HG03439 (cell line): ENCODE measurements around the gene COX7A2L.
"Not testable (repeated sequence)": the region's sequence is repeated elsewhere in the genome, so short reads cannot be mapped to it uniquely, and the experiment has no call there.

Experiments used
- ATAC-seq: cut with Tn5 transposase; IDR thresholded peaks from one replicate; pipeline ENCODE4 v1.9.1; 2021; ENCODE audit warnings: mild to moderate bottlenecking, moderate library complexity; ENCODE audit not compliant: unreplicated experiment

COX7A2L gene

DNA sequence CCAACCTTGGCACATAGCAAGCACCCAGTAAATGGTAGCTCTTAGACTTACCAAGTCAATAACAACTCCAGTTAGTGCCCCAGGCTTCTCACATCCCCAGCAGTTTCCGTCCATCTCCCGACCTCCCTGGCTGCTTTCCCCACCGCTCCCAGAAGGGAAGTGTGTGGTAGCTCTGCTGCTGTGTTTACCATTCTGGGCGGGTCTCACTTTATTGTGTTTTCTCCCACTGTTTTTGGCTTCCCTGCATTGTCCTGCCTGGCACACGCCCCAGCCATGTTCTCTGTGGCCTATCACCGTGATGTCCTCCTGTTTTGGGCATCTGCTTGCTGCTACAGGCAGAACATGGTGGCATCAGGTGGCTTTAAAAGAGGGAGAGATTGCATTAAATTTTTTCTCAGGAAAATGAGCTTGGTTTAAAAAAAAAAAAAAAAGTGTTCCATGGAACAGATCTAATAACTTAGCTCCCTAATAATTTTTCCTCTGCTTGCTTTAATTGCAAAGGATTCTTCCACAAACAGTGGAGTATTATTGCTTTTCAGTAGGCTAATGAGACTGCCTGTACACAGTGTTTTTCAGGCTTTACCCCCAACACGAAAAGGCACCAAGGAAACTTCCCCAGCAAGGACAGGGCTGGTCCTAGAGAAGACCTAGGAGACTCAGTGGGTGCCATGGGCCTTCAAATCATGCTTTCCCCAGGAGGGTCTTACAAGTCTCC is 8.0 kb upstream of the COX7A2L start:
- ATAC-seq = no peak

DNA sequence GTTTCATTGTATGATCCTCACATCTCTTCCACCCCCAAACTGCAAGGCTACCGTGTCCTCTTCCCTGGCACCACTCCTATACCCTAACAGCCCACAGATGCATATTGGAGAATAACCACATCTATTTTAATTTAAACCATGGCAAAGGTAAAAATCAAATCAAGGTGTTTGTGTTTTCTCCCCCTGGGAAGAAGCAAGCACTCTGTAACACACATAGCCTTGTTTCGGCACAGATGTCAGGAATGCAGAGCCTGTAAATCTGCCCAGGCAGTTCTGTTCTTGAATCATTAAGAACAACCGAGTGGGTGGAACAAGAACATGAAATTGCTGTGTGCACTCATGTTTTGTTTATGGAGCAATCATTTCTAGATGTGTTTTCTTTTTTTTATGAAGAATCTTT is 6.8 kb upstream of the COX7A2L start:
- ATAC-seq = no peak

DNA sequence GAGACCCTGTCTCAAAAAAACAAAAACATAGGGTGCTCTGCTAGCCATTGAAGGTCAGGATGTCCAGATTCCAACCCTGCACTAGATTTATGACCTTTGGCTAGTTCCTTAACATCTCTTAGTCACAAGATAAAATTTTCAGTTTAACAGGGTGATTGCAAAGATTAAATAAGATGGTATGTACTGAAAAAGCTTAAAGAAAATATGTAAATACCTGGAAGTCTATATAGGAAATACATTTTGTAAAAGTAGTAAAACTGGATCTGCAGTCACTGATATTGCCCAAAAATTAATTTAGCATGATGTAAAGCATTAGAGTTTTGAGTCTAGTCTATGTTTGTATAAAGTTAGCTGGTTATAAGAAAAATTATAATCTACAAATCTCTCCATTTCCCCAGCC is 5.4 kb upstream of the COX7A2L start:
- no peak for ATAC-seq

DNA sequence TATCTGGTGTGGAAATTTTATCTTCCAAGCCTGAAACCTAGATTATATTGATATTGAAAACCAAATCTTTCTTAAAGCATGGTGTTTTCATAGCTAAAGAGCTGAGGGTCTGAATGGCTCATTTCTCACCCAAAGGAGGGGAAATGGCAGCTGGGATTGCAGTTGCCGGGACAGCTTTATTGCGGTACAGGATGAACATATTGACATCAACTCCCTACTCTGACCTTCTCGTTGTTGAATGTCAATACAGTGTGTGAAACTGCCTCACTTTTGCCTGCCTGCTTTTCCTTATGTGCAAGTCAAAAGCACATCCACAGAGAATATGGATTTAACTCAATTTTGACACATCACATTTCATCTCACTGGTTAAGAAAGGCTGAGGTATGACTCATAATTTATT is 3.6 kb upstream of the COX7A2L start:
- ATAC-seq = no peak

DNA sequence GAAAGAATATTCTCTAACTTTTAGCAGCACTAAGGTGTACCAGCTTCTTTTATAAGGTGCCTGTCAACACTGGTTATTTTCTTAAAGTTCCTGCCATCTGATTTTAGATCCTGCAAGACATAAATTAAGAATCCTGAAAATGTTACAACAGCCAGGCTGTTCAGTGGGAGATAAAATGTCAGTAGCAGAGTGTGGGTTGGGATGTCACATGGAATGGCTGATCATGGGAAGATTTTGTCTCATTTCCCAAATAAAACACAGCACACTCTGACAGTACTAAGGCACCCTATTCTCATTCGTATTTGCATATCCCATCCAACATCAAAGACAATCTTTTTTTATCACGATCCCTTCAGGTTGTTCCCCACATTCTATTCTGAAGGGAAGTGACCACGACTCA is 2.4 kb upstream of the COX7A2L start:
- no peak for ATAC-seq

DNA sequence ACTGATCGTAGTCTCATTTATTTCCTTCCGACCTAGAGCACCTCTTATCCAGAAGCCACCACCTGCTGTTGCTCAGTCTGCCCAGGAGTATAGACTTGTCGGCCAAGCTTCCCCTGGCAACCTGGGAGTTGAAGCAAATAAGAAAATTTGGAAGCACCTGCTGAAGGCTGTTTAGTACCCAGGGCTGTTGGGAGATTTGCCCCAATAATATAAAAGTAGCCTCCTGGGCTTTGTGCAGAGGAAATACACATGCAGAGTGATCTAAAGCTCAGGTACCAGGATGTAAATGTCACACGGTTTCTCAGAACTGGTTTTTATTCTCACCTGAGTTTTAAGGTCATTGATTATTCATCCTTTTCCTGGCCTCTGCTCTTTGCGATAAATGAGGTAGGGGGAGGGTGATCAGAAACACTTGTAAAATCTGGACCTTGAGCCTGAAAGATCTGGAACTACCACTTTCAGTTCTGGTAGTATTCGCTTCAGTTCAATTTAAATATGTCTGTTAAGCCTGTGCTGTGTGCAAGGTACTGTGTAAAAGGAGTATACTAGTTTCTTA is 789 bp upstream of the COX7A2L start:
- no peak for ATAC-seq

DNA sequence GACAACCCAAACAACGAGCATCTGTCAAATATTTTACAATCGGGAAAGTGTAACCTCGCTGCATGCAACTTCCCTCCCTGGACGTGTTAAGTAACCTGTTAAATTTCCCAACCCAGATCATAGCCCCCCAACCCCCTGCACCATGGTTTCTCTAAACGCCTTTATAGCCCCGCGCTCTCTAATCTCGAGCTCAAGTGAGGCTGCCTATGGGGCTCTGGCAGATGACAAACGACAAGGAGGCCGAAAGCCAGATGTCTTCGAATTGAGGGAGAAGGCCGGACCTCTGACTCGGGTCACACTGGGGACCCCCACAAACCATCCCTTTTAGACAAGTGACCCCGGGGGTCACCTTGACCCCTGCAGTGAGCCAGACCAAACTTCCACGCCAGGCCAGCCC is 526 bp downstream of the COX7A2L start:
- no peak for ATAC-seq

DNA sequence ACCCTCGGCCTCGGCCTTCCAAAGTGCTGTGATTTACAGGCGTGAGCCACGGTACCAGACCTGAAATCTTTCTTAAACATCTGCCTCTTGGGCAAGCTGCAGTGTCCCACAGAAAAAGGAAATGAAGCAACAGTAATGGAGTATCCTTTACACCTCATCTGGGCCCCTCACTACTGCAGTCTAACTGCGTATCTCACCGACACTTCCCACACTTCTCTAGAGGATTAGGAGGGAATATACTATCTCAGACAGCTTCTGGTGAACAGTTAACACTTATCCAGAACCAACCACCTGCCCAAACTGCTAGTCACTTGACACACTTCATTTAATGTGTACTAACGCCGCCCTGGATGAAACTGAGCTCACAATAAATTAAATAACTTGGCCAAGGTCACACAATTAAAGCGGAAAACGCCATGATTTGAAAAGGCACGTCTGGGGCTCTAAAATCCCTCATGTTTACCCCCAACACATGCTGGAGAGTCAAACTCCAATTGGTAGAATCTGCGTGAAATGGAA is 993 bp downstream of the COX7A2L start:
- ATAC-seq = no peak

DNA sequence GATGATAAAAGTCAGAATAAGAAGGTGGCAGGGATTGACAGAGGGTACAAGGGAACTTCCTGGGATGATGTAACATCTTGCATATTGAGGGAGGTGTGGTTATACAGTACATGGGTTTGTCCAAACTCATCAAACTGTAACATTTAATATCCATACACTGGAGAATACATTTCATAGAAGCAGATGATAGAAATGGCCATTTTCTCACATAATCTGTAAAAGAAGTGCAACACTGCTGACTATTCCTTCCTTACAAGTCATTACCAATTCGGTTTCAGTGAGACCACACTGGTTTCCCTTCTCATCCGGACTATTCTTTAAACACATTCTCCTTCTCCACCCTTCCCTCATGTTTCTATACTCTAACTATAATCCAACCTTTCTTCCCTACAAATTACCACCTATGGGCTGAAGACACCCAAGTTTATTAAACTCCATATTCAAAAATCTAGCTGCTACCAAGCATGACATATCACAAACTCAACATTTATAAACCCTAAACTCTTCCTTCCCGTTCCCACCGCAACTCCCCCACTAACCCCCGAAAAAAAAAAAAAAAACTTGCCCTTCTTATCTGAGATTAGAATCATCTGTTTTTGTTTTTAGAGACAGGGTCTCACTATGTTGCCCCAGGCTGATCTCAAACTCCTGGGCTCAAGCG is 1.6 kb downstream of the COX7A2L start:
- ATAC-seq = no peak

DNA sequence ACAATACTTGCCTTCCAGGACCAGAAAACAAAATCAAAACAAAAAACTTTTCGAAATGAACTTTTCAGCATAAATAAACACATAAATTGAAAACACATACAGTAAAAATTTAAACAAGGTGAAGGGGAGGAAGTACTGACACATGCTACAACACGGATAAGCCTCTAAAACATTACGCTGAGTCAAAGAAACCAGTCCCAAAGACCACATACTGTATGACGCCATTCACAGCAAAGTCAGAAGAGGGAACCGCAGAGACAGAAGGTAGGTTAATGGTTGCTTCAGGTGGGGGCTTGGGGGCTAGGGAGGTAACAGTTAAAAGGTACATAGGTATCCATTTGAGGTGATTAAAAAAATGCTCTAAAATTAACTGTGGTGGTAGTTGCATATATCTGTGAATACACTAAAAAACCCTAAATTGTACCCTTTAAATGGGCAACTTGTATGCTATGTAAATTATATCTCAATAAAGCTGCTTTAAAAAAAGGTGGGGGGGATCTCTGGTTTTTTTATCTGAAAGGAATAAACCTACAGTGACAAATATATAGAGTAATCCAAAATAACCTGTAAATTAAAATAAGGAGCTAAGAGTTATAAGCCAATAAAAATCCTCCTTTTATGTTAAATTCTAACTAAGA is 7.1 kb downstream of the COX7A2L start:
- no peak for ATAC-seq

DNA sequence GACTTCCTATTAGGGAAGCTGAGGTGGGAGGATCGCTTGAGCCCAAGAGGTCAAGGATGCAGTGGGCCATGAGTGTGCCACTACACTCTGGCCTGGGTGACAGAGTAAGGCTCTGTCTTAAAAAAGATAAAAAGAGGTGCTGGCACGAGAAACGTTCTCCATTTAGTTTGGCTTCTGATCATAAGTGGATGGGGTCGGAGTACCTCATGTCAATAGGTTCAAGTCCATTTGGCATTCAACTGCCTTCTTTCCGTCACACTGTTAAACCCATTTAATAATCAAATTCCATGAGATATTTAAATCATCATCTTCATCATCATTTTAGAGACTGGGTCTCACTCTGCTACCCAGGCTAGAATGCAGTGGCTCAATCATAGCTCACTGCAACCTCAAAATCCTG is 9.2 kb downstream of the COX7A2L start:
- ATAC-seq = no peak

DNA sequence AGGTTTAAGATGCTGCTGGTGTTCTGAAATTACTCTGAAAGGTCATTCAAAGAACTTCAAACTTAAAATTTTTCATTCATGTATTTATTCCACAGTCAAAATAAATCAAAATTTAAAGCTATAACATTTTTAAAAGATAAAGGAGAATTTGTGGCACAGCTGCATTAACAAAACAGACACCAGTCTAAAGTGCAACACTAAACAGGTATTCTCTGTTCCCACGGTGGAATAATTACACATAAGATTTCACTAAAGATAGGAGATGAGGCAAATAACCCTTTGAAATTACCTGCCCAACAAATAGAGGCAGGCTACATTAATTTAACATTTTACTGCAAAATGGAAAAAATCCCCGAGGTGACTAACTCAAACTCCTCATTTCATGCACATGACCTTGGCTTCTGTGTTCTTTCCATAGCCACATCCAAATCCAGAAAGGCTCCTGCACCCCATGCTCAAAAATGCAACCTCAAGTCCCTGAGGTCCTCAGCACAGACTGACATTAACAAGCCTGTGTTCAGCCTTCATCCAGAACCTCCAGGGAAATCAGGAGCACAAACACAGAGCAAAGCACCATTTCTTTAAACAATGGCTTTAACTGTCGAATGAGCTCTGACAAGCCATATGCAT is 10.5 kb downstream of the COX7A2L start:
- ATAC-seq = no peak

DNA sequence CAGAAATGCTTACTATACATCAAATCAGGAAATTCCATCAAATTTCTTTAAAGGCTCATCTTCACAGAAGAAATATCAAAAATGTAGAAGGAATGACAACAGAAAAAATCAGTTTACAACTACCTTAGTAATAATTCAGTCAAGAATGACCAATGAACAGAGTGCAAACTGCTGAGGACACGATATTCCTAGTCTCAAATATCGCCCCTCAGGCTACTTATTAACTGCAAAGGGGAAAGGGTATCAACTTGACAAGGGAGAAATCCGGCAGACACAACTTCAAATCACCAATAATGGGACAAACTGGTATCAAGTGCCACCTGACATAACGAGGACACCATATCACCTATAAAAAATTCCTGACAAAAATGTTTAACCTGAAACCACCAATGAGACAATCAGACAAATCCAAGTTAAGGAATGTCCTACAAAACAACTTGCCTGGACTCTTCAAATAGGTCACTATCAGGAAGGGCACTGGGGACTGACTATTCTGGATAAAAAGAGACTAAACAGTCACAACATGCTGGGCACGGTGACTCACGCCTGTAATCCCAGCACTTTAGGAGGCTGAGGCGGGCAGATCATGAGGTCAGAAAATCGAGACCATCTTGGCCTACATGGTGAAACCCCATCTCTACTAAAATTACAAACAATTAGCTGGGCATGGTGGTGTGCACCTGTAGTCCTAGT is 12.8 kb downstream of the COX7A2L start:
- no peak for ATAC-seq

DNA sequence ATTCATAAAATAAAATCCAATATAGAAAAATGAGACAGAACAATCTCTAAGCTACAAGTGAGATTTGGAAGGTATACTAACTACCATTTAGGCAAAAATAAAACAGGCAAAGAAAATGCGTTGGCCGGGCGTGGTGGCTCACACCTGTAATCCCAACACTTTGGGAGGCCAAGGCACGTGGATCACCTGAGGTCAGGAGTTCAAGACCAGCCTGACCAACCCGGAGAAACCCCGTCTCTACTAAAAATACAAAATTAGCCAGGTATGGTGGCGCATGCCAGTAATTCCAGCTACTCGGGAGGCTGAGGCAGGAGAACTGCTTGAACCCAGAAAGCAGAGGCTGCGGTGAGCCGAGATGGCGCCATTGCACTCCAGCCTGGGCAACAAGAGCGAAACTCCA is 13.5 kb downstream of the COX7A2L start:
- ATAC-seq = not testable (repeated sequence)

DNA sequence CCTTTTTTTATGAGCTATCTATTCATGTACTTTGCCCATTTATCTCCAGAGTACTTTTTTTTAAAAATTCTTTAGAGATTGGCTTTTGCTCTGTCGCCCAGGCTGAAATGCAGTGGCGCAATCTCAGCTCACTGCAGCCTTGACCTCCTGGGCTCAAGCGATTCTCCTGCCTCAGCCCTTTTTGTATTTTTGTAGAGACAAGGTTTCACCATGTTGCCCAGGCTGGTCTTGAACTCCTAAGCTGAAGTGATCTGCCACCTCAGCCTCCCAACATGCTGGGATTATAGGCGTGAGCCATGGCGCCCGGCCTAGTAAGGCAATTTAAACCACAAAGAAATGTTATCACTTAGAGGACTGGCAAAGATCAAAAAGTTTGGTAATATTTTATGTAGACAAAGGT is 14.2 kb downstream of the COX7A2L start:
- not testable (repeated sequence) for ATAC-seq

DNA sequence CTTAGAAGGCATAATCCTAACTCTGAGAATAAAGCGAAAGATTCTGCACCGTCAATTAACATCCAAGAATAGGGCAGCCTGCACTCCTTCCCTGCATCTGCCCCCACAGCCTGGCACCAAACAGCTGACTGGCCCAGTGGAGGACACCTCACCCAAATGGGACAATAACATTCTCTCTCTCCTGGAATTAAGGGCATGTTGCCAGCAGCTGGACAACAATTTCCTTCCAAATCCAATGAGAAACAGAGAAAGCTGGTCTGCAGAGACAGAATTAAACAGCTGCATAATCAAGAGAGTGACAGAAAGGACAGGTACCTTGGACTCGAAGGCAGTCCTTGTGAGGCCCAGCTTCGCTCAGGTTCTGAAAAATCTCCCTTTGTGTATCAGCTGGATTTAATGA is 15.0 kb downstream of the COX7A2L start:
- ATAC-seq = no peak

DNA sequence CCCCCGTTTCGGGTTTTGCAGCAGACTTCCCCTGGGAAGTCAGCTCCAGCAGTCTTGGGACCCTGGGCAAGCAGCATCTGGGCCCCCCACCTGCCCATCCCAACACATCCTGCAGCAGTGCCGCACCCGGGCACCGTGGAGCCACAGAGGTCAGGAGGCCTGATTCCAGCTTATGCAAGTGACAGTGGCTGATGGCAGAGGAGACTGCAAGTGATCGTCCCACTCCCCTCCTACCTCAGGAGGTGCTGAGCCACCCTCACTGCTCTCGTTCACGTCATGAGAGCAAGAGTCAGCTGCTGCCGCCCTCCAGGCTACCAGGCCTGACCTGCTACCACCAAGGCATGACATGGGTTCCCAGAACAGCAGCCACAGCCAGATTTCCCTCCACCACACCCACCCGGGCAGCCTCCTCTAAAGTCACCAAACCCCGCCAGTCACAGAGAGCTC is 18.2 kb downstream of the COX7A2L start:
- ATAC-seq = no peak

DNA sequence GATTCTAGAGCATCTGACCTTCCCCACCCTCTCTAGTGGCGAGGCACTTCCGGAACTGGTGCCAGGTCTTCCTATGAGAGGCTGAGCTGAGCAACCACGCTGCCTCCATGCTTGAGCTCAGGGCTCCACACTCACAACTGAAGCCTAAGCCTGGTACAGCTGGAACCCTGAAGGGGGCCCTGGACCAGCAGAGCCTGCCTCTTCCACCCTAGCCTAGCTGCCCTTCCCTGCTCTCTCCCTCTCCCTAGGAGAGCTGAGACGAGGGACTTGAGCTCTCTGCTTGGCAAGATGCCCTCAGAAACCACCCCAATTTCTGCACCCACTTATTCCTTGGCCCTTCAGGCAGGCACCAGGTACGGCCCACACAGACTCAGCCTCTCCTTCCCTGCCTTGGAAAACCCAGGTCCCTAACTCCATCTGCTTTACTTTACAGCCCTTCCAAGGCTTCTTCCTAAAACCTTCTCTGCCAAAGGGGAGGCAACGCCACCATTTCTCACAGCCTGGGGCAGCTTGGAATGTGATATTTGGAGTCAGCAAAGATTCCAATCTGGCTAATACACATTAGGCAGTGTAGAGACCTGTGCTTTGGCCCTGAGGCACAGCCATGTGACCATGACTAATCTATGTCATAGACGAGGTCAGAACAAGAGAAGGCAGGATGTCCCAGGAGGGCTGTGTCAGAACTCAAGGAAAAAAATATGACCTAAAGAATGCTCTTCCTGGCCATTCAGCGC is 18.8 kb downstream of the COX7A2L start:
- ATAC-seq = no peak

DNA sequence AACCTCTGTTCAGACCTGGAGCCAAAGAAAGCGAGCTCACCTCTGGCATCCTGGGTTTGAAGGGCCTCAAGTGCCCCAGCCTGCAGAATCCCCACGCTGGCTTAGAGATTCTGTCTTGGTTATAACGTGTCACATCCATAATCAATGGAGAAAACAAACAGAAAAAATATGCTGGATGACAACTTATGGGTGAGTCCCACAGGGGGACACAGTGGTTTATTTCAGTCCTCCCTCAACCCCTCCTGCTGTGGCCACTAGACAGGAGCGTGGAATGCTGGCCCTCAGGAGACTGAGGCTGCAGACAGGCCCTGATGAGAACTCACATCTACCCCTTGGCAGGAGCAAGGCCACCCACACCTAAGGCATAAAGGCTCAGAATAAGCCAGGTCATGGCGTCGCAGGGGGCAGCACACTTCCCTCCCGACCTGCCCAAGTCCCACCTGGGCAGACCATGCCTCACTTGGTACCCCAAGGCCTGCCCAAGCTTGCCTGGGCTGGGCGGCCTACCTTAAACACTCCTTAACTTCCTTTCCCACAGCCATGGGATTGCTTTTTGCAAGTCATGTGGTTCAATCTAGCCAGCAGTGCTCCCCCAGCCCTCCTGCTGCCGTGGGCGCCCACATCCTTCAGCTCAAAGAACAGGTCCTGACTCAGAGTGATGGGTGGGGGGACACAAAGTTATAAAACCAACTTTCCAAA is 19.9 kb downstream of the COX7A2L start:
- ATAC-seq = no peak
